ENCODE data around the gene CLDND1. TPM values are rescaled to one million over a fixed set of nuclear protein-coding genes. Genes with fewer than 3 reads are reported as not detected.

CLDND1 gene
- total and polyA plus RNA-seq, 2 of the 13 experiments (the other 11 are each of a cell fraction or from before 2014, with no cell fraction given) = 50.8 to 121 TPM

DNA sequence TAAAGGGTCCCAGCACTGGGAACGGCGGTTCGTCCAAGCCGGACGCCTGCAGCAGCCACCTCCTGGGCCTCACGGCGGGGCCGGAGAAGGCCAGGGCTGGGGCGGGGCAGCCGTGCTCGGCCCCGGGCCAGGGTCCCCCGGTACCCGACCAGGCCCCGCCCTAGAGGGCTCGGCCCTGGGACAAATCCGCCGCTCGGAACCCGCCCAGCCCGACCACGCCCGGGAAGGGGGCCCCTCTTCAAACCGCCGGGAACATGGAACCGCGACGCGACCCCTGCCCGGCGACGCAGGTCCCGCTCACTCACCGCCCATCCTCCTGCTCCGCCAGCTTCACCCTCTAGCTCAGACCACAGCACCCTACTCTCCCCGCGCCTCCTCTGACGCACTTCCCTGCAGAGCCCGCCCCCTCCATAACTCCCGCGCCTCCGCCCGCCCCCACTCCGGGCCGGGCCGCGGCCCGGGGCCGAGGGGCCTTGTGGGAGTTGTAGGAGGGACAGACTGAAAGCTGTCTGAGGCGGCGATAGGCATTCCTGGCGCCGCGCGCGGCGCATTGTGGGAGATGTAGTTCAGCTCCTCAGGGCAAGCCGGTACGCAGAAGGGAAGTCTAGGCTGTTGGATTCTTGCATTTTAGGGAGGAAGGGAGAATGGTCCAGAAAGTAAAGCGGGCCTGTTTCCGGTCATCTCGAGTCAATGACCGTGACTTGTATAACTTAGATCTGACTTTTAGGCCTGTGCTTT lies at the start of gene CLDND1 (continued):
- no peak; the same call in 1 of the 2 replicates for TF ChIP-seq HOXA5 (CRISPR knock-in tag; IDR thresholded peaks at IDR 0.05)
- no peak for TF ChIP-seq SNAI1 (CRISPR knock-in tag; IDR thresholded peaks at IDR 0.05; ENCODE audit: borderline replicate concordance)
- no peak for TF ChIP-seq ZFP36L2 (CRISPR knock-in tag; IDR thresholded peaks at IDR 0.05)
- TF ChIP-seq, protein P1, sequence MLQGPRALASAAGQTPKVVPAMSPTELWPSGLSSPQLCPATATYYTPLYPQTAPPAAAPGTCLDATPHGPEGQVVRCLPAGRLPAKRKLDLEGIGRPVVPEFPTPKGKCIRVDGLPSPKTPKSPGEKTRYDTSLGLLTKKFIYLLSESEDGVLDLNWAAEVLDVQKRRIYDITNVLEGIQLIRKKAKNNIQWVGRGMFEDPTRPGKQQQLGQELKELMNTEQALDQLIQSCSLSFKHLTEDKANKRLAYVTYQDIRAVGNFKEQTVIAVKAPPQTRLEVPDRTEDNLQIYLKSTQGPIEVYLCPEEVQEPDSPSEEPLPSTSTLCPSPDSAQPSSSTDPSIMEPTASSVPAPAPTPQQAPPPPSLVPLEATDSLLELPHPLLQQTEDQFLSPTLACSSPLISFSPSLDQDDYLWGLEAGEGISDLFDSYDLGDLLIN (CRISPR knock-in tag; IDR thresholded peaks at IDR 0.05; ENCODE audit: borderline replicate concordance) = no peak
- 0 out of 2 replicates have a peak, but pooled peaks have one; percentile 59 for TF ChIP-seq ZNF891 (CRISPR knock-in tag; IDR thresholded peaks at IDR 0.05)
- TF ChIP-seq PAWR (CRISPR knock-in tag; IDR thresholded peaks at IDR 0.05; ENCODE audit: borderline replicate concordance) = no peak
- no peak for TF ChIP-seq ZNF510 (CRISPR knock-in tag; IDR thresholded peaks at IDR 0.05; ENCODE audit: low read depth)
- TF ChIP-seq ZFP1 (CRISPR knock-in tag; IDR thresholded peaks at IDR 0.05) = no peak
- no peak for TF ChIP-seq ZNF644 (CRISPR knock-in tag; IDR thresholded peaks at IDR 0.05; ENCODE audit: low read depth)
- TF ChIP-seq NFATC3 (CRISPR knock-in tag; IDR thresholded peaks at IDR 0.05) = no peak
- TF ChIP-seq ZNF713 (CRISPR knock-in tag; IDR thresholded peaks at IDR 0.05) = no peak
- no peak; the same call in none of the 2 replicates for TF ChIP-seq E2F5 (CRISPR knock-in tag; conservative IDR thresholded peaks at IDR 0.05)
- TF ChIP-seq CEBPB (IDR thresholded peaks at IDR 0.05; ENCODE audit: borderline replicate concordance, low read depth, low read length) = no peak
- no peak for TF ChIP-seq TARDBP (CRISPR knock-in tag; IDR thresholded peaks at IDR 0.05)
- TF ChIP-seq ZNF567 (CRISPR knock-in tag; IDR thresholded peaks at IDR 0.05; ENCODE audit: borderline replicate concordance) = no peak
- TF ChIP-seq ATF1 (CRISPR knock-in tag; IDR thresholded peaks at IDR 0.05) = peak; percentile 80
- no peak for TF ChIP-seq GTF3A (CRISPR knock-in tag; conservative IDR thresholded peaks at IDR 0.05)
- no peak for TF ChIP-seq ZNF225 (CRISPR knock-in tag; IDR thresholded peaks at IDR 0.05)
- TF ChIP-seq, protein P2, sequence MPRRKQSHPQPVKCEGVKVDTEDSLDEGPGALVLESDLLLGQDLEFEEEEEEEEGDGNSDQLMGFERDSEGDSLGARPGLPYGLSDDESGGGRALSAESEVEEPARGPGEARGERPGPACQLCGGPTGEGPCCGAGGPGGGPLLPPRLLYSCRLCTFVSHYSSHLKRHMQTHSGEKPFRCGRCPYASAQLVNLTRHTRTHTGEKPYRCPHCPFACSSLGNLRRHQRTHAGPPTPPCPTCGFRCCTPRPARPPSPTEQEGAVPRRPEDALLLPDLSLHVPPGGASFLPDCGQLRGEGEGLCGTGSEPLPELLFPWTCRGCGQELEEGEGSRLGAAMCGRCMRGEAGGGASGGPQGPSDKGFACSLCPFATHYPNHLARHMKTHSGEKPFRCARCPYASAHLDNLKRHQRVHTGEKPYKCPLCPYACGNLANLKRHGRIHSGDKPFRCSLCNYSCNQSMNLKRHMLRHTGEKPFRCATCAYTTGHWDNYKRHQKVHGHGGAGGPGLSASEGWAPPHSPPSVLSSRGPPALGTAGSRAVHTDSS (CRISPR knock-in tag; conservative IDR thresholded peaks at IDR 0.05) = no peak
- no peak for TF ChIP-seq REL (CRISPR knock-in tag; conservative IDR thresholded peaks at IDR 0.05)
- TF ChIP-seq REXO4 (CRISPR knock-in tag; IDR thresholded peaks at IDR 0.05; ENCODE audit: borderline replicate concordance) = no peak
- TF ChIP-seq ZNF775 (CRISPR knock-in tag; IDR thresholded peaks at IDR 0.05; ENCODE audit: borderline replicate concordance) = no peak
- TF ChIP-seq MIER2 (CRISPR knock-in tag; IDR thresholded peaks at IDR 0.05) = no peak
- no peak for TF ChIP-seq ERF (CRISPR knock-in tag; IDR thresholded peaks at IDR 0.05)
- TF ChIP-seq SMC3 (IDR thresholded peaks at IDR 0.05; ENCODE audit: low read length) = no peak
- TF ChIP-seq PHF21A (CRISPR knock-in tag; IDR thresholded peaks at IDR 0.05) = peak; percentile 42; the same call in 1 of the 2 replicates
- no peak for TF ChIP-seq ZFP36L1 (CRISPR knock-in tag; IDR thresholded peaks at IDR 0.05)
- 0 out of 2 replicates have a peak, but pooled peaks have one; percentile 26 for TF ChIP-seq ZNF431 (CRISPR knock-in tag; IDR thresholded peaks at IDR 0.05; ENCODE audit: borderline replicate concordance, low read depth)

Data from HepG2 (cell line).